Measurements from ENCODE around the gene FAM13A.

GRCh38 chr4:88809101-88809500, 247.9 kb downstream of the FAM13A start:
- no peak for TF ChIP-seq SMC3 (conservative IDR thresholded peaks at IDR 0.05; ENCODE audit: insufficient read depth, low read depth, low read length)
- no peak for TF ChIP-seq TAF1 (IDR thresholded peaks at IDR 0.05; ENCODE audit: control insufficient read depth, extremely low read depth, insufficient read depth, low read length, severe bottlenecking)
- no peak for TF ChIP-seq BACH1 (tag; IDR thresholded peaks at IDR 0.05)
- no peak for TF ChIP-seq ZNF449 (CRISPR knock-in tag; IDR thresholded peaks at IDR 0.05)

Measured in K562 (cell line).